Duodenal mucosa (tissue), 2 donors: ENCODE results near the gene FARP1.

ENCODE experiments used
- H3K27ac ChIP-seq: one replicate; pipeline ENCODE4 v1.7.0; 2013; ENCODE audit warnings: low read depth, low read length
- H3K27me3 ChIP-seq, 2 donors: one replicate each; pipeline ENCODE4 v1.7.0; 2013; ENCODE audit warnings: low read length in 2 of 2, control low read depth in 1 of 2; ENCODE audit not compliant: insufficient read depth in 2 of 2, control insufficient read depth in 1 of 2
- H3K36me3 ChIP-seq, 2 donors: one replicate each; pipeline ENCODE4 v1.7.0; 2013; ENCODE audit warnings: low read length in 2 of 2, control low read depth in 1 of 2; ENCODE audit not compliant: insufficient read depth in 2 of 2, control insufficient read depth in 1 of 2
- H3K4me1 ChIP-seq, 2 donors: one replicate each; pipeline ENCODE4 v1.7.0; 2013; ENCODE audit warnings: low read length in 2 of 2, control low read depth in 1 of 2; ENCODE audit not compliant: insufficient read depth in 2 of 2, control insufficient read depth in 1 of 2
- H3K4me3 ChIP-seq, 2 donors: one replicate each; pipeline ENCODE4 v1.7.0; 2013; ENCODE audit warnings: low read length in 2 of 2, low read depth in 1 of 2
- H3K9ac ChIP-seq, 2 donors: one replicate each; pipeline ENCODE4 v1.7.0; 2013; ENCODE audit warnings: low read length in 2 of 2, low read depth in 1 of 2
- H3K9me3 ChIP-seq, 2 donors: one replicate each; pipeline ENCODE4 v1.7.0; 2013; ENCODE audit warnings: low read length in 2 of 2, control low read depth in 1 of 2; ENCODE audit not compliant: control insufficient read depth in 1 of 2

FARP1 gene

DNA sequence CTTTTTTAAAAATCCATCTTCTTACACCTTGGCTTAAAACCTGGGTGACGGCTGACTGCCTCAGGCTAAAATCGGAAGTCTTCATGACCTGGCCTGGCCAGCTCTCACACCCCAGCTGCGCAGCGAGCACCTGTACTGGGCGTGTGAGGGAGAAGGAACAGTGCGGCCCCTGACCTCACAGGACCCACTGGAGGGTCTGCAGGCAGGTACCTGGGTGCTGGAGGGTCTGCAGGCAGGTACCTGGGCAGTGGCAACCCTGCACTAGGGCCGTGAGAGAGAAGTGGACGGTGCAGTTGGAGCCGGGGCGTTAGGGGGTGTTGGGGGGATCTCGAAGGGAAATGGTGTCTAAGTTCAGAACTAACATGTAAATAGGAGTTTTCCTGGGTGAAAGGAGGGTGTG lies 289.7 kb downstream of the FARP1 start:
- no peak overlapping the region for H3K27ac ChIP-seq
- peaks cover 0 to 3% of the 10 kb centered on the region in 2 donors for H3K36me3 ChIP-seq
- H3K9me3 ChIP-seq = no peaks in the 10 kb centered on the region
- no peak overlapping the region for H3K4me3 ChIP-seq
- no peaks in the 10 kb centered on the region for H3K27me3 ChIP-seq
- H3K9ac ChIP-seq = no peak overlapping the region
- H3K4me1 ChIP-seq = peaks cover 0 to 3% of the 10 kb centered on the region in 2 donors

DNA sequence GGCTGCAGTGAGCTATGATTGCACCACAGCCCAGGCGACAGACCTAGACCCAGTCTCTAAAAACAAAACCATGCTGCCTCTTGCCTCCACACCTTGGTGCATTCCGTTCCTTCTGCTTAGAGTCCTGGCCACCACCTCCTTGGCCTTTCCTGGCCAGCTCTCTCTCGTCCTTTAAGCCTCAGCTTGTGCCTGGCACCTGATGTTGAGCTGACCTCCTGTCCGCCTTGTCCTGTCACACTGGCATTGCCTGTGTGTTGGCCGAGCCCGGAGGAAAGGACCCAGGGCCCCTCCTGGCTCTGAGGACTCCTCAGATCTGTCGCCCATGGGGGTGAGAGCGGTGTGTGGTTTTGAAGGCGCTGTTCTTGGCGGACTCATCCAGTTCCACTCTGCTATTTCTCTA lies 290.8 kb downstream of the FARP1 start:
- no peaks in the 10 kb centered on the region for H3K9me3 ChIP-seq
- H3K27me3 ChIP-seq = no peaks in the 10 kb centered on the region
- H3K4me3 ChIP-seq = no peak overlapping the region
- H3K36me3 ChIP-seq = peaks cover 0 to 3% of the 10 kb centered on the region in 2 donors
- H3K4me1 ChIP-seq = peaks cover 0 to 3% of the 10 kb centered on the region in 2 donors
- H3K27ac ChIP-seq = no peak overlapping the region
- no peak overlapping the region for H3K9ac ChIP-seq

DNA sequence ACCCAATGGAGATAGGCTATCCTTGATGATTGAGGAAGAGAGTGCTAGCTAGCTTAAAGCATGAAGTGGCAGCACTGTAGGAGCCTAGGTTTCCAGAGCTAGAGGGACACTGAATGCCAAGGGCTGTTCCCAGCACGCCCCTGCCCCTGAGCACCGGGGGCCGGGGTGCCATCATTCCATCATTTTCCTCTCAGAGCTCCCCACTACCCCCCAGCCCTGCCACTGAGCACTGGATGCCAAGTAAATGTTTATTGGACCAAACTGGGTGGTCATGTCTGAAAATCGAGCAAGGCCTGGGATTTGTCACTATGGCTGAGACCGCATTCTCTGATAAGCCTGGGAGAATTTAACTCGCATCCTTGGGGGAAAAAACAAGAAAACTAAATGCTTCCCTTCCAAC lies 291.2 kb downstream of the FARP1 start:
- Histone ChIP-seq H3K27ac (no peak overlapping the region), H3K4me1 (peaks cover 0 to 3% of the 10 kb centered on the region in 2 donors), H3K27me3 (no peaks in the 10 kb centered on the region), H3K9me3 (no peaks in the 10 kb centered on the region), H3K36me3 (peaks cover 0 to 3% of the 10 kb centered on the region in 2 donors), H3K9ac (no peak overlapping the region), H3K4me3 (no peak overlapping the region)

- no peak overlapping the region for H3K27ac ChIP-seq
- no peak overlapping the region for H3K9ac ChIP-seq
- no peaks in the 10 kb centered on the region for H3K9me3 ChIP-seq
- no peak overlapping the region for H3K4me3 ChIP-seq
- peaks cover 0 to 3% of the 10 kb centered on the region in 2 donors for H3K36me3 ChIP-seq
- H3K27me3 ChIP-seq = no peaks in the 10 kb centered on the region
- peaks cover 0 to 3% of the 10 kb centered on the region in 2 donors for H3K4me1 ChIP-seq
Observed at GRCh38 chr13:98435376-98435775, 292.5 kb downstream of the FARP1 start.

DNA sequence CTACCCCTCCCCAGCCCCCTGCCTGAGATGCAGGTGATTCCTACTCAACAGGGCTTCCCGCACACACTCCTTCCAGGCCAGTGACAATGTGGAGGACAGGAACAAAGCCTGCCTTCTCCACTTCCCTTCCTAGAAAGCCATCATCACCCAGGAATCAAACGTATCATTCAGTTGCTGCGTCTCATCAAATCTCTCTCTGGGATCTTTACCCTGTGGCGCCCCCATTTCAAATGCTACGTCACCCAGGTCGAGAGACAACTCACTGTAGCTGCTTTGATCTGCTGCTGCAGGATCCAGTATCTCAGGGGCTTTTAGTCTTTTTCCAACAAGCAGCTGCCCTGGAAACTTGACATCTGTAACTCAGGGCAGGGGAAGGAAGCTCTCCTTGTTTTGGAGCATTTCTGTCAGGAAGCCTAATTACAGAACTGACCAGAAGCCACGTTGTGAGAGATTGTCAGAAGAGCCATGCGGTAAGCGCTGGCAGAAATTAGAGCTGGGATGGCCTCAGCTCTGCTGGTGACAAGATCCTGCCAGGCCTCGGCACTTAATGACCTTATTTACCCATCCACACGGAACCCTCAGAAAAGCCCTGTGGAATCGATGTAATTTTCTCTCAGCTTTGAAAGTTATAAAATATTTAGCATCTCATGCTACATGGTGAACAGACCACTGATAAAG lies 293.5 kb downstream of the FARP1 start:
- H3K9ac ChIP-seq = no peak overlapping the region
- no peaks in the 10 kb centered on the region for H3K9me3 ChIP-seq
- no peak overlapping the region for H3K4me3 ChIP-seq
- H3K4me1 ChIP-seq = no peaks in the 10 kb centered on the region
- H3K36me3 ChIP-seq = peaks cover 0 to 3% of the 10 kb centered on the region in 2 donors
- no peak overlapping the region for H3K27ac ChIP-seq
- no peaks in the 10 kb centered on the region for H3K27me3 ChIP-seq

GRCh38 chr13:98438246-98439125 lies 295.6 kb downstream of the FARP1 start:
- Histone ChIP-seq H3K4me1 (no peaks in the 10 kb centered on the region), H3K9me3 (no peaks in the 10 kb centered on the region), H3K4me3 (no peak overlapping the region), H3K9ac (no peak overlapping the region), H3K27me3 (no peaks in the 10 kb centered on the region), H3K27ac (no peak overlapping the region), H3K36me3 (no peaks in the 10 kb centered on the region)

DNA sequence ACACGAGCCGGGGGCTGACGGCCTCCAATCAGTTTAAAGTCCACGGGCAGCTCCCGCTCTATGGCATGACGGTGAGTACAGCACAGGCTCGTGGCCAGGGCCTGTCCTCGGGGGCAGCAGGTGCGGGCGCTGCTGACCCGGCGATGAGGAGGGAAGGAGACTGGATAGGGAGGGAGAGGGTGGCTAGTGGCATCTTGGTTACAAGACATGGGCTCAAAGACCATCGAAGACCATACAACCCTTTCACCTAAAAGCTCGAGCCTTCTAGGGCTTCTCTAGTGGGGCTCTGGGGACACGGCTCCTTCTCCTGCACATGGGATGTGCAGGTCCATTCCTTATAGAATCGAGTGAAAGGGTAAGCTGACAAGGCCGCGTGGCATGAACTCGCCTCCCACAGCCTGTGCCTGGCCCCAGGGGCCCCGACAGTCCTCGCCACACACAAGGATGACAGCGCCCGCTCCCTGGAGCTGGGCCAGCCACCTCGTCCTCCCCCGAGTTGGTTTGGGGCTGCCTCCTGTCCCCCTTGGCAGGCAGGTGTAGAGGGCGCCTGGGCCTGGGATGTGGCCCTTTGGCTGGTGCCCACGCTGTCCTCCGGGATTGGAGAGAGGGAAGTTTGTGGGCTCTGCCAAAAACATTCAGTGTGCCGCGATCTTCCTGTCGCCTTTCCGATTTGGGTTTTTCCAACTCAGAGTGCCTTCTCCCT lies 296.4 kb downstream of the FARP1 start:
- Histone ChIP-seq H3K27me3 (no peaks in the 10 kb centered on the region), H3K4me3 (no peak overlapping the region), H3K27ac (no peak overlapping the region), H3K36me3 (no peaks in the 10 kb centered on the region), H3K4me1 (no peaks in the 10 kb centered on the region), H3K9ac (no peak overlapping the region), H3K9me3 (no peaks in the 10 kb centered on the region)

DNA sequence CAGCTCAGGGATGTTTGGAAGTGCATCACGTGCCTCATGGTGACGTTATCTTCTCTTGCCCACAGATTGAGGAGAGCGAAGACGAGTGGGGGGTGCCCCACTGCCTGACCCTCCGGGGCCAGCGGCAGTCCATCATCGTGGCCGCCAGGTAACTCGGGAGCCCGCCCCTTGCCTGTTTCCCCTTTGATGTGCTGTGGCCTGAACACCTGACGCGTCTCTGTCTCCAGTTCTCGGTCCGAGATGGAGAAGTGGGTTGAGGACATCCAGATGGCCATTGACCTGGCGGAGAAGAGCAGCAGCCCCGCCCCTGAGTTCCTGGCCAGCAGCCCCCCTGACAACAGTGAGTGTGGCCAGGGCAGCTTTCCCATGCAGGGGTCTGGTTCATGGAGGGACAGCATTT lies 297.0 kb downstream of the FARP1 start:
- no peaks in the 10 kb centered on the region for H3K27me3 ChIP-seq
- no peak overlapping the region for H3K4me3 ChIP-seq
- H3K9ac ChIP-seq = no peak overlapping the region
- no peaks in the 10 kb centered on the region for H3K9me3 ChIP-seq
- H3K27ac ChIP-seq = no peak overlapping the region
- H3K4me1 ChIP-seq = peaks cover 0 to under 1% of the 10 kb centered on the region in 2 donors
- H3K36me3 ChIP-seq = no peaks in the 10 kb centered on the region

GRCh38 chr13:98440390-98441055 lies 297.6 kb downstream of the FARP1 start:
- H3K4me1 ChIP-seq = peaks cover 4 to 7% of the 10 kb centered on the region in 2 donors
- no peak overlapping the region for H3K9ac ChIP-seq
- no peaks in the 10 kb centered on the region for H3K27me3 ChIP-seq
- no peak overlapping the region for H3K4me3 ChIP-seq
- no peaks in the 10 kb centered on the region for H3K9me3 ChIP-seq
- no peaks in the 10 kb centered on the region for H3K36me3 ChIP-seq
- no peak overlapping the region for H3K27ac ChIP-seq
